Activated CD8-positive, alpha-beta memory T cell treated with anti-CD3 and anti-CD28 coated beads, Interleukin-2, amount 50 U/mL, for 1 hour (primary cell): ENCODE measurements around the gene LTBP3.
A peak's percentile ranks its signal among the peaks of the same experiment; 100 is the strongest.

Experiments used
- DNase-seq: peaks from one replicate; pipeline ENCODE4 v3.0.0-alpha.2; 2020; ENCODE audit errors: extremely low read depth

LTBP3 gene

GRCh38 chr11:65554057-65554818 lies 3.9 kb downstream of the LTBP3 start:
- no peak for DNase-seq

GRCh38 chr11:65553301-65554001 lies 4.7 kb downstream of the LTBP3 start:
- DNase-seq, result no peak

GRCh38 chr11:65552388-65552951 lies 5.7 kb downstream of the LTBP3 start:
- DNase-seq, result no peak

GRCh38 chr11:65551572-65552387 lies 6.4 kb downstream of the LTBP3 start:
- no peak for DNase-seq

GRCh38 chr11:65549096-65549495 lies 9.1 kb downstream of the LTBP3 start:
- no peak for DNase-seq

GRCh38 chr11:65548395-65548794 lies 9.8 kb downstream of the LTBP3 start:
- no peak for DNase-seq

GRCh38 chr11:65547446-65548125 lies 10.6 kb downstream of the LTBP3 start:
- no peak for DNase-seq

GRCh38 chr11:65546217-65546958 lies 11.8 kb downstream of the LTBP3 start:
- DNase-seq, result peak; percentile 92

GRCh38 chr11:65545853-65546216 lies 12.3 kb downstream of the LTBP3 start:
- no peak for DNase-seq

GRCh38 chr11:65542738-65543390 lies 15.3 kb downstream of the LTBP3 start:
- no peak for DNase-seq

- no peak for DNase-seq
These were observed 16.8 kb downstream of the LTBP3 start for GRCh38 chr11:65541093-65541982.

GRCh38 chr11:65540290-65541092 lies 17.7 kb downstream of the LTBP3 start:
- DNase-seq, result peak; percentile 61

GRCh38 chr11:65539744-65540289 lies 18.3 kb downstream of the LTBP3 start:
- no peak for DNase-seq

GRCh38 chr11:65538915-65539743 lies 19.0 kb downstream of the LTBP3 start:
- DNase-seq, result no peak

GRCh38 chr11:65538232-65538914 lies 19.8 kb downstream of the LTBP3 start:
- DNase-seq, result no peak

GRCh38 chr11:65537620-65538231 lies 20.4 kb downstream of the LTBP3 start:
- DNase-seq, result no peak
